SH-SY5Y (cell line): ENCODE measurements around the gene KDM4B.

Experiments used
- GATA2 ChIP-seq: IDR thresholded peaks from 2 replicates; pipeline ENCODE4 v1.6.1; 2011; ENCODE audit warnings: mild to moderate bottlenecking, low read depth, low read length
- GATA3 ChIP-seq: IDR thresholded peaks from 2 replicates; pipeline ENCODE4 v1.6.1; 2011; ENCODE audit warnings: low read depth, mild to moderate bottlenecking, low read length, moderate library complexity

DNA sequence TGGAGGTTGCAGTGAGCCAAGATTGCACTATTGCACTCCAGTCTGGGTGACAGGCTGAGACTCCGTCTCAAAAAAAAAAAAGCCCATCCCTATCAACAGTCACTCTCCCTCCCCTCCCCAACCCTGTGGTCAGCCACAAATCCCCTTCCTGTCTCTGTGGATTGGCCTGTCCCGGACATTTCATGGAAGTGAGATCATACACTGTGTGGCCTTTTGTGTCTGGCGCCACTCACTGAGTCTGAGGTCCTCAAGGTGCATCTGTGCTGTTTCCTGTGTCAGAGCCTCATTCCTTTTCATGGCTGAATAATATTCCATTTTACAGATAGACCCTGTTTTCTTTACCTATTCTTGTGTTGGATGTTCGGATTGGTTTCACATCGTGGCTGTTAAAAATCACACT lies 222.2 kb downstream of the KDM4B start:
- TF ChIP-seq GATA2 = no peak
- no peak for TF ChIP-seq GATA3
